22Rv1 (cell line): ENCODE results near the gene DNAJB14.

Source experiments
- H3K27ac ChIP-seq: fragments of 450-650 bp; 2 replicates; pipeline ENCODE4 v1.5.1; 2017
- CTCF ChIP-seq: fragments of 450-650 bp; IDR thresholded peaks from 2 replicates; pipeline ENCODE4 v1.5.1; 2017; ENCODE audit warnings: mild to moderate bottlenecking
- ZFX ChIP-seq: fragments of 450-650 bp; IDR thresholded peaks from 2 replicates; pipeline ENCODE4 v1.6.1; 2017; ENCODE audit warnings: antibody characterized with exemption, borderline replicate concordance

Gene DNAJB14

GRCh38 chr4:99946356-99947189 is at the start of gene DNAJB14:
DNAJB14 (minus strand) TSS chr4:99946618; CDS start chr4:99946571, 47 bp downstream.
- no peak for TF ChIP-seq CTCF
- no peak for TF ChIP-seq ZFX
- peak within 1 kb of the TSS; percentile 97 for H3K27ac ChIP-seq

GRCh38 chr4:99991741-99992140 is 45.3 kb upstream of the DNAJB14 start:
- no peak for TF ChIP-seq CTCF
- no peak for TF ChIP-seq ZFX
- H3K27ac ChIP-seq: no peak overlapping the region

GRCh38 chr4:99987681-99988080 is 41.3 kb upstream of the DNAJB14 start:
- H3K27ac ChIP-seq: no peak overlapping the region
- TF ChIP-seq CTCF (no peak), ZFX (no peak)

- H3K27ac ChIP-seq: no peak overlapping the region
- TF ChIP-seq CTCF: no peak
- TF ChIP-seq ZFX: no peak
Observed at GRCh38 chr4:99986792-99987191, 40.4 kb upstream of the DNAJB14 start.

GRCh38 chr4:99983289-99983943 is 37.0 kb upstream of the DNAJB14 start:
- TF ChIP-seq CTCF: no peak
- TF ChIP-seq ZFX: no peak
- H3K27ac ChIP-seq: no peak overlapping the region

- TF ChIP-seq ZFX: no peak
- TF ChIP-seq CTCF: no peak
- H3K27ac ChIP-seq: no peak overlapping the region
Observed at GRCh38 chr4:99979872-99980271, 33.5 kb upstream of the DNAJB14 start.

- H3K27ac ChIP-seq: no peak overlapping the region
- TF ChIP-seq CTCF (no peak), ZFX (no peak)
Observed at GRCh38 chr4:99971453-99972111, 25.2 kb upstream of the DNAJB14 start.
